Endothelial cell of umbilical vein (primary cell): ENCODE results near the gene SULT1A2. TPM values are rescaled to one million over a fixed set of nuclear protein-coding genes. Genes with fewer than 3 reads are reported as not detected.

Experiments
- BruUV-seq: library from RNA; stranded (reverse); fragments of 400-500 nt; replicated peaks from 2 replicates; lab custom pipeline; 2021; lab: Mats Ljungman, UMichigan
- CTCF ChIA-PET: fragments of 300-600, 350-600 bp; sonication (Branson Sonifier 250); formaldehyde crosslinking; loops from one replicate; lab custom pipeline; 2021; ENCODE audit warnings: antibody characterized with exemption, inconsistent platforms; lab: Charles Lee
- POLR2A ChIA-PET: fragments of 300-600, 350-600 bp; sonication (Branson Sonifier 250); formaldehyde crosslinking; loops from one replicate; lab custom pipeline; 2021; ENCODE audit warnings: antibody characterized with exemption, inconsistent platforms; lab: Charles Lee
- DNase-seq: peaks from one replicate; pipeline ENCODE4 v3.0.0-alpha.2; 2011; ENCODE audit warnings: low read depth, low spot score
- FAIRE-seq: peaks from 2 replicates; lab custom pipeline; 2011; peaks lifted over from hg19 to GRCh38; lab: Jason Lieb, UNC
- H2AFZ ChIP-seq: 2 replicates; pipeline ENCODE4 v1.6.0; 2012; ENCODE audit warnings: low read depth, low read length, control low read depth, inconsistent platforms
- H3K27ac ChIP-seq: 2 replicates; pipeline ENCODE4 v1.5.1; 2011; ENCODE audit warnings: low read depth, mild to moderate bottlenecking, control low read depth, low read length, moderate library complexity; ENCODE audit not compliant: insufficient read depth
- H3K27me3 ChIP-seq, 2 experiments: 2 replicates each; pipeline versions ENCODE4 v1.6.0 to v1.6.1; 2011; ENCODE audit warnings: low read length in 2 of 2, mixed read lengths in 1 of 2; ENCODE audit not compliant: control insufficient read depth in 2 of 2, insufficient read depth in 2 of 2
- H3K36me3 ChIP-seq, 2 experiments: 2 replicates in 1 of 2; 3 replicates in 1 of 2; pipeline ENCODE4 v1.5.1; 2011; ENCODE audit warnings: low read length in 2 of 2, mild to moderate bottlenecking in 1 of 2, moderate library complexity in 1 of 2; ENCODE audit not compliant: control insufficient read depth in 2 of 2, insufficient read depth in 2 of 2; ENCODE audit errors: extremely low read depth in 1 of 2
- H3K4me1 ChIP-seq: 3 replicates; pipeline ENCODE4 v1.5.1; 2011; ENCODE audit warnings: mild to moderate bottlenecking, low read length; ENCODE audit not compliant: control insufficient read depth, insufficient read depth; ENCODE audit errors: extremely low read depth
- H3K4me2 ChIP-seq: 2 replicates; pipeline ENCODE4 v1.6.1; 2011; ENCODE audit warnings: low read length, control low read depth, mixed read lengths; ENCODE audit not compliant: insufficient read depth
- H3K4me3 ChIP-seq, 3 experiments: fragments of 200-600 bp in 1 of 3; sonication (generic), shearing (Covaris generic) in 1 of 3; replicated peaks in 1 of 3; 2 replicates each; pipeline ENCODE4 v1.5.1; 2011 to 2016; ENCODE audit warnings: control low read depth in 3 of 3, low read length in 3 of 3, mild to moderate bottlenecking in 2 of 3, inconsistent platforms in 1 of 3, low read depth in 1 of 3, moderate library complexity in 1 of 3; ENCODE audit not compliant: insufficient read depth in 1 of 3
- H3K79me2 ChIP-seq: 2 replicates; pipeline ENCODE4 v1.6.0; 2012; ENCODE audit warnings: low read length, inconsistent platforms; ENCODE audit not compliant: control insufficient read depth, insufficient read depth
- H3K9ac ChIP-seq: replicated peaks from 2 replicates; pipeline ENCODE3; 2011; ENCODE audit warnings: low read length, control low read depth; ENCODE audit not compliant: insufficient read depth; ENCODE audit errors: extremely low read depth
- H3K9me1 ChIP-seq: replicated peaks from 3 replicates; pipeline ENCODE4 v1.6.0; 2011; ENCODE audit warnings: mild to moderate bottlenecking, low read length; ENCODE audit not compliant: control insufficient read depth, insufficient read depth; ENCODE audit errors: extremely low read depth
- H3K9me3 ChIP-seq: replicated peaks from 2 replicates; pipeline ENCODE4 v1.5.1; 2012; ENCODE audit warnings: low read length, inconsistent platforms; ENCODE audit not compliant: control insufficient read depth, insufficient read depth
- H4K20me1 ChIP-seq: replicated peaks from 2 replicates; pipeline ENCODE3; 2011; ENCODE audit warnings: mild to moderate bottlenecking, low read length; ENCODE audit not compliant: control insufficient read depth, insufficient read depth; ENCODE audit errors: extremely low read depth
- CTCF ChIP-seq, 2 donors: IDR thresholded peaks; 1 replicate in 1 of 2; 2 replicates in 1 of 2; pipeline ENCODE4 v1.5.1; 2011; ENCODE audit warnings: low read length in 2 of 2, mild to moderate bottlenecking in 2 of 2, moderate library complexity in 2 of 2, control low read depth in 1 of 2, inconsistent platforms in 1 of 2, low read depth in 1 of 2; ENCODE audit not compliant: insufficient read depth in 1 of 2; ENCODE audit errors: extremely low read depth in 1 of 2
- EZH2 ChIP-seq: IDR thresholded peaks from 2 replicates; pipeline ENCODE4 v1.6.1; 2012; ENCODE audit warnings: borderline replicate concordance, low read depth, mild to moderate bottlenecking, moderate library complexity, low read length, inconsistent platforms; ENCODE audit not compliant: severe bottlenecking
- FOS ChIP-seq: IDR thresholded peaks from 2 replicates; pipeline ENCODE4 v1.6.1; 2011; ENCODE audit warnings: mild to moderate bottlenecking, low read length, moderate library complexity, borderline replicate concordance; ENCODE audit not compliant: insufficient read depth
- GATA2 ChIP-seq: IDR thresholded peaks from 2 replicates; pipeline ENCODE4 v1.7.0; 2011; ENCODE audit warnings: low read depth, mild to moderate bottlenecking, moderate library complexity, mixed read lengths, low read length; ENCODE audit not compliant: insufficient read length, insufficient read depth
- JUN ChIP-seq: IDR thresholded peaks from 2 replicates; pipeline ENCODE4 v1.6.1; 2011; ENCODE audit warnings: borderline replicate concordance, low read depth; ENCODE audit not compliant: insufficient read length, insufficient read depth
- MAX ChIP-seq: IDR thresholded peaks from 2 replicates; pipeline ENCODE4 v1.6.1; 2011; ENCODE audit not compliant: insufficient read depth, insufficient read length
- MYC ChIP-seq: IDR thresholded peaks from one replicate; pipeline ENCODE4 v1.6.1; 2011; ENCODE audit warnings: mild to moderate bottlenecking, low read depth, low read length
- POLR2A ChIP-seq: IDR thresholded peaks from 2 replicates; pipeline ENCODE4 v1.6.1; 2012; ENCODE audit warnings: low read depth, mild to moderate bottlenecking, control low read depth, low read length
- POLR2AphosphoS5 ChIP-seq: IDR thresholded peaks from 2 replicates; pipeline ENCODE4 v1.6.1; 2012; ENCODE audit warnings: low read depth, mild to moderate bottlenecking, control low read depth, low read length, moderate library complexity; ENCODE audit not compliant: insufficient read depth
- dilution Hi-C: fragments of 300-500 bp; cut with MboI; formaldehyde crosslinking; loops from one replicate; pipeline ENCODE4 v1.15.0; 2019; ENCODE audit warnings: low sequenced_read_pairs; ENCODE audit not compliant: extremely low pct_ligation_motif_present
- intact Hi-C: fragments of 100-400 bp; cut with micrococcal nuclease; formaldehyde crosslinking; loops from one replicate; pipeline ENCODE4 v1.10.0; 2022
- polyA plus RNA-seq, 4 experiments: library from polyadenylated mRNA; depleted of rRNA in 3 of 4; stranded (reverse) in 3 of 4; unstranded in 1 of 4; fragments of >200 nt; gene quantifications; 2 replicates each; pipeline versions ENCODE4 v1.2.1 to v1.2.3, GENCODE V29; 2011 to 2012; ENCODE audit warnings: missing spikeins in 1 of 4
- total RNA-seq: library from RNA; stranded (reverse); gene quantifications from 2 replicates; pipeline ENCODE4 v1.2.3, GENCODE V29; 2021

SULT1A2 gene
- total and polyA plus RNA-seq, 2 donors (not counting 3 experiments of a cell fraction or from before 2014, with no cell fraction given): not detected

- Histone ChIP-seq H2AFZ (no peak overlapping the region), H3K4me3 (no peak overlapping the region), H3K9me3 (no peaks in the 10 kb centered on the region), H3K36me3 (no peaks in the 10 kb centered on the region), H3K9ac (no peak overlapping the region), H3K4me2 (no peak overlapping the region), H3K79me2 (no peaks in the 10 kb centered on the region), H3K27me3 (no peaks in the 10 kb centered on the region), H3K4me1 (no peaks in the 10 kb centered on the region), H4K20me1 (no peaks in the 10 kb centered on the region), H3K27ac (no peak overlapping the region), H3K9me1 (no peaks in the 10 kb centered on the region)
- DNase-seq (no peak), FAIRE-seq (no peak)
- intact Hi-C loops: no loop called here
- dilution Hi-C loops: no loop called here
- CTCF ChIA-PET: no interaction called here
- no TSS peak for BruUV-seq
- TF ChIP-seq POLR2AphosphoS5 (no peak), JUN (no peak), GATA2 (no peak), MAX (no peak), FOS (no peak), MYC (no peak), EZH2 (no peak), POLR2A (no peak), CTCF (IDR thresholded peaks at IDR 0.05; ENCODE audit: extremely low read depth in 1 of 2, insufficient read depth in 1 of 2, low read depth in 1 of 2, low read length in 2 of 2) (no peak)
- POLR2A ChIA-PET: interaction anchor here (0.6 kb wide), 1 partner anchor 11 kb away, joined by 4 read pairs; no protein-coding TSS in a partner anchor
Observed at GRCh38 chr16:28544998-28545397, 51.9 kb downstream of the SULT1A2 start.
